ENCODE results near the gene STK4.

- TF ChIP-seq POLR2A (IDR thresholded peaks at IDR 0.05) (no peak), CTCF (IDR thresholded peaks at IDR 0.05) (no peak)
Measured at GRCh38 chr20:44948513-44948912, 17.8 kb upstream of the STK4 start.

Measured in ovary (tissue), 3 donors.